ENCODE measurements around the gene BZW1.
A peak's percentile ranks its signal among the peaks of the same experiment; 100 is the strongest.

Gene BZW1

DNA sequence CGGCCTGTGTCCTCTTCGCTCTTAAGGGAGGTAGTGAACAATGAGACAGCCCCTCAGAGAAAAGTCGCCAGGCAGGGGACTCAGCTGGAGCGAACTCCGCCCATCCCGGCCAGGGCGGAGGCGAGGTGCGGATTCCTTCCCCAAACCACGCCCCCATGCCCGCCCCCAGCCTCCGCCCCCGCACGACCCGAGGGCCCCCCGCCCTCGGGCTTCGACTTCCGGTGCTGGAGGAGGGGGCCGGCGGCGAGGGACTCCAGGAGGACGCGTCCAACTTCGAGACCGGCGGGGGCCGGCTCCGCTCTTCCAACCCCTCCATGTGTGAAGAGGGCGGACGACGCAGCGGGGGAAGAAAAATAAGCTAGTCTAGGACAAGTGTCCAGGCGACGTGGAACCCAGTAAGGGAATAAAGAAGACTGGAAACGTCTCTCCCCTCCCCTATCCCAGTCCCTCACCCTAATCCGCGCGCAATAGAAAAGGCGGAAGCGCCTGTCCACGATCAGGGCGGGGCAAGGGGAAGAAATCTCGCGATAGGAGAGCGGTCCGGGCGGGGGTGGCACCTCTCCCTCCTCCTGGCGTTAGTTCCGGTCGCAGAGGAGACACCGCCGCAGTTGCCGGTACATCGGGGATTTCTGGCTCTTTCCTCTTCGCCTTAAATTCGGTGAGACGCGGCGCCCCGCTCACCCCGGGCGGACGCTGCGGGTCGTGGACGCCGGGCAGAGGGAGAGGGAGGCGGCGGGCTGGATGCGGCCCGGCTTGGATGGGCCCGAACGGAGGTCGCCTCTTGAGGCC, at the start of gene BZW1:
TSS of gene BZW1 (plus strand) at position 578 of the 789 bp plus-strand sequence. CDS start 1,308 bp downstream, outside the sequence.
- DNase-seq, result peak; percentile 97
- H3K4me2 ChIP-seq (ENCODE audit: insufficient read depth, low read length), result peak within 1 kb of the TSS; percentile 77
- no peak for TF ChIP-seq EZH2 (IDR thresholded peaks at IDR 0.05; ENCODE audit: borderline replicate concordance, low read depth, low read length, severe bottlenecking)
- TF ChIP-seq, protein P1, sequence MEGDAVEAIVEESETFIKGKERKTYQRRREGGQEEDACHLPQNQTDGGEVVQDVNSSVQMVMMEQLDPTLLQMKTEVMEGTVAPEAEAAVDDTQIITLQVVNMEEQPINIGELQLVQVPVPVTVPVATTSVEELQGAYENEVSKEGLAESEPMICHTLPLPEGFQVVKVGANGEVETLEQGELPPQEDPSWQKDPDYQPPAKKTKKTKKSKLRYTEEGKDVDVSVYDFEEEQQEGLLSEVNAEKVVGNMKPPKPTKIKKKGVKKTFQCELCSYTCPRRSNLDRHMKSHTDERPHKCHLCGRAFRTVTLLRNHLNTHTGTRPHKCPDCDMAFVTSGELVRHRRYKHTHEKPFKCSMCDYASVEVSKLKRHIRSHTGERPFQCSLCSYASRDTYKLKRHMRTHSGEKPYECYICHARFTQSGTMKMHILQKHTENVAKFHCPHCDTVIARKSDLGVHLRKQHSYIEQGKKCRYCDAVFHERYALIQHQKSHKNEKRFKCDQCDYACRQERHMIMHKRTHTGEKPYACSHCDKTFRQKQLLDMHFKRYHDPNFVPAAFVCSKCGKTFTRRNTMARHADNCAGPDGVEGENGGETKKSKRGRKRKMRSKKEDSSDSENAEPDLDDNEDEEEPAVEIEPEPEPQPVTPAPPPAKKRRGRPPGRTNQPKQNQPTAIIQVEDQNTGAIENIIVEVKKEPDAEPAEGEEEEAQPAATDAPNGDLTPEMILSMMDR (IDR thresholded peaks at IDR 0.05; ENCODE audit: borderline replicate concordance, extremely low read depth, low read length, poor library complexity, severe bottlenecking), result no peak
- H3K27ac ChIP-seq (ENCODE audit: low read length), result peak within 1 kb of the TSS; percentile 99
- peaks cover 47% of the 10 kb centered on the region for H3K79me2 ChIP-seq (ENCODE audit: insufficient read depth, low read length)
- peaks cover 43% of the 10 kb centered on the region for H3K36me3 ChIP-seq (ENCODE audit: insufficient read depth, low read length)
- no peaks in the 10 kb centered on the region for H3K9me3 ChIP-seq (ENCODE audit: insufficient read depth, low read length, severe bottlenecking)
- no peaks in the 10 kb centered on the region for H3K27me3 ChIP-seq (ENCODE audit: insufficient read depth, low read length, poor library complexity)
- peak; percentile 83 for ATAC-seq (ENCODE audit: insufficient read depth, low read depth)
- peak within 1 kb of the TSS; percentile 86 for H2AFZ ChIP-seq (ENCODE audit: low read depth, low read length)
- peaks cover 42% of the 10 kb centered on the region for H4K20me1 ChIP-seq (ENCODE audit: insufficient read depth, low read length)
- peak within 1 kb of the TSS; percentile 97 for H3K9ac ChIP-seq (ENCODE audit: low read depth, low read length)
- H3K4me3 ChIP-seq (ENCODE audit: low read depth in 1 of 2, low read length in 2 of 2), result peak within 1 kb of the TSS; percentile 91 to 95
- peaks cover 34% of the 10 kb centered on the region for H3K4me1 ChIP-seq (ENCODE audit: insufficient read depth, low read length)

DNA sequence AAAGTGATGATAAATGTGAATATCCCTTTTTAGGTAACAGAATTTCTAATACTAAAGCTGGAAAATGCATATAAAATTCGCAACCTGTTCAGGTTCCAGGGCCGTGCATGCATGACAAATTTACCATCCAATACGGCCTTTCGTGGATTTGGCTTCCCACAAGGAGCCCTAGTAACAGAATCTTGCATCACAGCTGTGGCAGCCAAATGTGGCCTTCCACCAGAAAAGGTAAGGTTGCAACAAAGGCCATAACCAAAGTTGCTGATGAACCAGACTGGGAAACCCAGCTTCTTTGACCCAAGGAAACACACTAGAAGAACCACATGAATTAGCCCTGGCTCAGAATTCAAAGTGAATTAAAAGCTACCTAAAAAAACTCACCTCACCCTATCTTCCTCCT, 49.6 kb upstream of the BZW1 start:
- H3K36me3 ChIP-seq (ENCODE audit: insufficient read depth, low read length), result no peaks in the 10 kb centered on the region
- no peak overlapping the region for H3K4me3 ChIP-seq (ENCODE audit: low read depth in 1 of 2, low read length in 2 of 2)
- no peak overlapping the region for H3K4me2 ChIP-seq (ENCODE audit: insufficient read depth, low read length)
- H3K27ac ChIP-seq (ENCODE audit: low read length), result no peak overlapping the region
- no peak for DNase-seq
- no peaks in the 10 kb centered on the region for H3K79me2 ChIP-seq (ENCODE audit: insufficient read depth, low read length)
- no peaks in the 10 kb centered on the region for H4K20me1 ChIP-seq (ENCODE audit: insufficient read depth, low read length)
- TF ChIP-seq EZH2 (IDR thresholded peaks at IDR 0.05; ENCODE audit: borderline replicate concordance, low read depth, low read length, severe bottlenecking), result no peak
- TF ChIP-seq, protein P1 (IDR thresholded peaks at IDR 0.05; ENCODE audit: borderline replicate concordance, extremely low read depth, low read length, poor library complexity, severe bottlenecking), result no peak
- peaks cover 10% of the 10 kb centered on the region for H3K27me3 ChIP-seq (ENCODE audit: insufficient read depth, low read length, poor library complexity)
- H2AFZ ChIP-seq (ENCODE audit: low read depth, low read length), result no peak overlapping the region
- ATAC-seq (ENCODE audit: insufficient read depth, low read depth), result no peak
- H3K9ac ChIP-seq (ENCODE audit: low read depth, low read length), result no peak overlapping the region
- H3K4me1 ChIP-seq (ENCODE audit: insufficient read depth, low read length), result no peaks in the 10 kb centered on the region
- H3K9me3 ChIP-seq (ENCODE audit: insufficient read depth, low read length, severe bottlenecking), result no peaks in the 10 kb centered on the region

DNA sequence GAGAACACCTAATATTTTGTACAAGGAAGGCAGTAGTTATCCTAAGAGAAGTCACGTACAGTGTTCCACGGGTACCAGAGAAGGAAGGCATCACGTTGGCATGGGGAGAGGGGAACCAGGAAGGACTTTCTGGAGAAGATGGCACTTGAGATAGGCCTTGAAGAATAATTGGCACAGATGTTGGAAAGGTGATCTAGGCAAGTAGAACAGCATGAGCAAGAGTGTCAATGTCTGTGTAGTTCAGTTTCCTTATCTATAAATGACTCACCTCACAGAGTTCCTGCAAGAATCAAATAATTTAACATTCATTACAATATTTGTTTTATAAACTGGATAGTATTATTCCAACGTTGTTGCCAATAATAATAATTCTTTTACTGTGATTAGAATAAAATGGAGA, 48.3 kb upstream of the BZW1 start:
- TF ChIP-seq EZH2 (IDR thresholded peaks at IDR 0.05; ENCODE audit: borderline replicate concordance, low read depth, low read length, severe bottlenecking), result no peak
- peaks cover 19% of the 10 kb centered on the region for H3K27me3 ChIP-seq (ENCODE audit: insufficient read depth, low read length, poor library complexity)
- H3K27ac ChIP-seq (ENCODE audit: low read length), result no peak overlapping the region
- no peaks in the 10 kb centered on the region for H3K9me3 ChIP-seq (ENCODE audit: insufficient read depth, low read length, severe bottlenecking)
- H3K36me3 ChIP-seq (ENCODE audit: insufficient read depth, low read length), result no peaks in the 10 kb centered on the region
- DNase-seq (no peak), ATAC-seq (ENCODE audit: insufficient read depth, low read depth) (no peak)
- H3K4me1 ChIP-seq (ENCODE audit: insufficient read depth, low read length), result no peaks in the 10 kb centered on the region
- H3K9ac ChIP-seq (ENCODE audit: low read depth, low read length), result no peak overlapping the region
- no peaks in the 10 kb centered on the region for H3K79me2 ChIP-seq (ENCODE audit: insufficient read depth, low read length)
- no peak overlapping the region for H2AFZ ChIP-seq (ENCODE audit: low read depth, low read length)
- no peak overlapping the region for H3K4me2 ChIP-seq (ENCODE audit: insufficient read depth, low read length)
- no peak overlapping the region for H3K4me3 ChIP-seq (ENCODE audit: low read depth in 1 of 2, low read length in 2 of 2)
- H4K20me1 ChIP-seq (ENCODE audit: insufficient read depth, low read length), result no peaks in the 10 kb centered on the region

DNA sequence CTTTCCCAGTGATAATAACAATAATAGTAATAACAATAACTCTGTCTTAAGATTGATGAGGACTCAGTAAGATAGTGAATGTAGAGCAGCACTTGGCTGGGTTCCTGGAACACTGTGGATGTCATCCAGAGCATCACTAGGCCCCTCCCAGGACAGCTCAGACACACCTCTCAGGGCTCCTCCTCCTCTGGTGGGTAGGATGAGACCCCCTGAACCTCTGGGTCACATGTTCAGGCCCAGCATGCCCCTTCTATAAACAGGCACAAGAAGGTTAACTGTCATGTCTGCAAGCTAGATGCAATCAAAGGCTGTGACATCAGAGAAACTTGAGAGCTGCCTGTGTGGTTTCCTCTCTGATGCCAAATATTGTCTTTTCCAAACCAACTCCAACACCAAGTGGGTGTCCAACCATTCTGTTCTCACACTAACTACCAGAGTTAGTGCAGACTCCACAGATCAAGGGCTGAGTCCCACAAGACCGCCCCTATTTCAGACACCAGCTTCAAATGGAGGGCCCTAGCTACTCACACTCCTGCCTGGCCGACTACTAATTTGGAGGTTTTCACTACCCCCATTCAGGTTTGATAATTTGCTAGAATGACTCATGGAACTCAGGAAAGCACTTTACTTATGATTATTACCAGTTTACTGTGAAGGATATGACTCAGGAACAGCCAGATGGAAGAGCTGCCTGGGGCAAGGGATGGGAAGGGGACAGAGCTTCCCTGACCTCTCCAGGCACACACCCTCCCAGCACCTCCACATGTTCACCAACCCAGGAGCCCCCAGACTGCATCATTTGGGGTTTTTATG, 46.4 kb upstream of the BZW1 start:
- no peaks in the 10 kb centered on the region for H3K36me3 ChIP-seq (ENCODE audit: insufficient read depth, low read length)
- no peak overlapping the region for H3K4me2 ChIP-seq (ENCODE audit: insufficient read depth, low read length)
- H3K4me3 ChIP-seq (ENCODE audit: low read depth in 1 of 2, low read length in 2 of 2), result no peak overlapping the region
- H3K9me3 ChIP-seq (ENCODE audit: insufficient read depth, low read length, severe bottlenecking), result no peaks in the 10 kb centered on the region
- DNase-seq (peak; percentile 32), ATAC-seq (ENCODE audit: insufficient read depth, low read depth) (peak; percentile 76)
- H3K4me1 ChIP-seq (ENCODE audit: insufficient read depth, low read length), result no peaks in the 10 kb centered on the region
- no peaks in the 10 kb centered on the region for H3K79me2 ChIP-seq (ENCODE audit: insufficient read depth, low read length)
- no peaks in the 10 kb centered on the region for H4K20me1 ChIP-seq (ENCODE audit: insufficient read depth, low read length)
- H3K27me3 ChIP-seq (ENCODE audit: insufficient read depth, low read length, poor library complexity), result peaks cover 27% of the 10 kb centered on the region
- no peak overlapping the region for H3K9ac ChIP-seq (ENCODE audit: low read depth, low read length)
- H3K27ac ChIP-seq (ENCODE audit: low read length), result no peak overlapping the region
- TF ChIP-seq EZH2 (IDR thresholded peaks at IDR 0.05; ENCODE audit: borderline replicate concordance, low read depth, low read length, severe bottlenecking), result no peak
- TF ChIP-seq, protein P1 (IDR thresholded peaks at IDR 0.05; ENCODE audit: borderline replicate concordance, extremely low read depth, low read length, poor library complexity, severe bottlenecking), result no peak
- H2AFZ ChIP-seq (ENCODE audit: low read depth, low read length), result no peak overlapping the region
